H1 (cell line): ENCODE results near the gene CASZ1. TPM values are rescaled to one million over a fixed set of nuclear protein-coding genes. Genes with fewer than 3 reads are reported as not detected.

Experiments used
- CTCF ChIA-PET: fragments of 300-600 bp; sonication (Branson Sonifier 250); formaldehyde crosslinking; loops from one replicate; lab custom pipeline; 2021; ENCODE audit not compliant: partially characterized antibody; lab: Charles Lee
- POLR2A ChIA-PET: fragments of 300-600 bp; sonication (Branson Sonifier 250); formaldehyde crosslinking; loops from one replicate; lab custom pipeline; 2021; ENCODE audit warnings: inconsistent platforms; ENCODE audit not compliant: partially characterized antibody; lab: Charles Lee
- DNase-seq, 2 experiments: peaks; one replicate each; pipeline versions ENCODE4 v3.0.0 to v3.0.0-alpha.2; 2010 to 2022; ENCODE audit warnings: low spot score in 2 of 2, low read depth in 1 of 2, mixed read lengths in 1 of 2
- FAIRE-seq: peaks from 2 replicates; lab custom pipeline; 2011; peaks lifted over from hg19 to GRCh38; lab: Jason Lieb, UNC
- H2AFZ ChIP-seq: 2 replicates; pipeline ENCODE4 v1.8.1; 2012; ENCODE audit warnings: low read length, inconsistent platforms
- H2AK5ac ChIP-seq: 2 replicates; pipeline ENCODE4 v1.6.1; 2013; ENCODE audit warnings: low read depth, low read length
- H2BK120ac ChIP-seq: replicated peaks from 2 replicates; pipeline ENCODE3; 2013; ENCODE audit warnings: low read depth, low read length, inconsistent platforms
- H2BK12ac ChIP-seq: 2 replicates; pipeline ENCODE4 v1.6.1; 2013; ENCODE audit warnings: low read depth, low read length
- H2BK15ac ChIP-seq: 2 replicates; pipeline ENCODE4 v1.6.1; 2013; ENCODE audit warnings: low read length
- H2BK20ac ChIP-seq: 2 replicates; pipeline ENCODE4 v1.6.1; 2013; ENCODE audit warnings: low read length
- H2BK5ac ChIP-seq: 2 replicates; pipeline ENCODE4 v1.6.1; 2013; ENCODE audit warnings: low read depth, low read length
- H3K14ac ChIP-seq: 2 replicates; pipeline ENCODE4 v1.6.1; 2013; ENCODE audit warnings: inconsistent platforms; ENCODE audit not compliant: insufficient read length
- H3K18ac ChIP-seq: 2 replicates; pipeline ENCODE4 v1.6.1; 2013; ENCODE audit warnings: low read length; ENCODE audit errors: extremely low read depth
- H3K23ac ChIP-seq: 2 replicates; pipeline ENCODE4 v1.6.1; 2013; ENCODE audit warnings: inconsistent platforms; ENCODE audit not compliant: insufficient read length
- H3K23me2 ChIP-seq: 2 replicates; pipeline ENCODE4 v1.6.1; 2013; ENCODE audit warnings: low read depth, low read length
- H3K27ac ChIP-seq: 2 replicates; pipeline ENCODE4 v1.6.1; 2011; ENCODE audit warnings: low read depth, low read length, inconsistent platforms
- H3K27me3 ChIP-seq, 4 experiments: replicated peaks in 1 of 4; 1 replicate in 1 of 4; 2 replicates in 3 of 4; pipeline versions ENCODE4 v1.6.1 to v1.8.1; 2011 to 2013; ENCODE audit warnings: low read length in 3 of 4, mild to moderate bottlenecking in 3 of 4, inconsistent platforms in 2 of 4, mixed read lengths in 2 of 4, moderate library complexity in 1 of 4; ENCODE audit not compliant: control insufficient read depth in 3 of 4, insufficient read depth in 3 of 4; ENCODE audit errors: extremely low read depth in 1 of 4
- H3K36me3 ChIP-seq, 4 experiments: 2 replicates each; pipeline versions ENCODE4 v1.6.1 to v1.8.1; 2011 to 2013; ENCODE audit warnings: mild to moderate bottlenecking in 4 of 4, low read length in 3 of 4, moderate library complexity in 2 of 4, control low read depth in 1 of 4, inconsistent platforms in 1 of 4; ENCODE audit not compliant: insufficient read depth in 4 of 4, control insufficient read depth in 2 of 4
- H3K4ac ChIP-seq: replicated peaks from 2 replicates; pipeline ENCODE3; 2013; ENCODE audit warnings: low read length, low read depth, mixed read lengths, inconsistent platforms; ENCODE audit not compliant: insufficient read length
- H3K4me1 ChIP-seq, 4 experiments: replicated peaks in 1 of 4; 1 replicate in 1 of 4; 2 replicates in 3 of 4; pipeline versions ENCODE4 v1.6.1 to v1.8.1; 2011 to 2013; ENCODE audit warnings: low read length in 3 of 4, inconsistent platforms in 2 of 4, mixed read lengths in 1 of 4; ENCODE audit not compliant: insufficient read depth in 4 of 4, control insufficient read depth in 3 of 4
- H3K4me2 ChIP-seq, 2 experiments: 2 replicates each; pipeline versions ENCODE4 v1.6.1 to v1.8.1; 2011 to 2013; ENCODE audit warnings: low read depth in 2 of 2, low read length in 2 of 2, control low read depth in 1 of 2, inconsistent platforms in 1 of 2, mild to moderate bottlenecking in 1 of 2; ENCODE audit not compliant: insufficient read depth in 1 of 2
- H3K4me3 ChIP-seq, 4 experiments: fragments of 200-600, 300-600 bp in 1 of 4; sonication (generic), shearing (Covaris generic), sonication (Bioruptor Twin) in 1 of 4; 2 replicates each; pipeline versions ENCODE4 v1.5.1 to v1.8.1; 2011 to 2016; ENCODE audit warnings: low read length in 4 of 4, low read depth in 3 of 4, control low read depth in 2 of 4, inconsistent platforms in 2 of 4, mild to moderate bottlenecking in 2 of 4, mixed read lengths in 1 of 4, moderate library complexity in 1 of 4; ENCODE audit not compliant: insufficient read depth in 2 of 4; ENCODE audit errors: extremely low read depth in 1 of 4
- H3K56ac ChIP-seq: replicated peaks from 2 replicates; pipeline ENCODE3; 2013; ENCODE audit warnings: low read depth, mild to moderate bottlenecking, mixed read lengths, low read length, inconsistent platforms; ENCODE audit not compliant: insufficient read length
- H3K79me1 ChIP-seq: 2 replicates; pipeline ENCODE4 v1.6.1; 2013; ENCODE audit warnings: low read depth, low read length, control low read depth
- H3K79me2 ChIP-seq, 2 experiments: 2 replicates each; pipeline versions ENCODE4 v1.6.1 to v1.8.1; 2012 to 2013; ENCODE audit warnings: low read length in 2 of 2, mild to moderate bottlenecking in 2 of 2, inconsistent platforms in 1 of 2; ENCODE audit not compliant: insufficient read depth in 2 of 2, control insufficient read depth in 1 of 2
- H3K9ac ChIP-seq, 4 experiments: replicated peaks in 1 of 4; 1 replicate in 1 of 4; 2 replicates in 3 of 4; pipeline versions ENCODE4 v1.6.1 to v1.8.1; 2011 to 2013; ENCODE audit warnings: low read depth in 3 of 4, low read length in 3 of 4, control low read depth in 2 of 4, mild to moderate bottlenecking in 2 of 4, moderate library complexity in 2 of 4, inconsistent platforms in 1 of 4; ENCODE audit errors: extremely low read depth in 1 of 4
- H3K9me3 ChIP-seq, 2 experiments: 2 replicates each; pipeline versions ENCODE4 v1.6.1 to v1.8.1; 2012 to 2013; ENCODE audit warnings: mild to moderate bottlenecking in 2 of 2, moderate library complexity in 2 of 2, control low read depth in 1 of 2, inconsistent platforms in 1 of 2, low read depth in 1 of 2, low read length in 1 of 2, mixed read lengths in 1 of 2; ENCODE audit not compliant: insufficient read depth in 2 of 2
- H4K20me1 ChIP-seq, 2 experiments: replicated peaks in 1 of 2; 2 replicates each; pipeline versions ENCODE3 to v1.8.1; 2011 to 2013; ENCODE audit warnings: inconsistent platforms in 2 of 2, low read length in 2 of 2, mild to moderate bottlenecking in 1 of 2; ENCODE audit not compliant: insufficient read depth in 2 of 2, control insufficient read depth in 1 of 2
- H4K5ac ChIP-seq: 2 replicates; pipeline ENCODE4 v1.6.1; 2013; ENCODE audit warnings: low read length, low read depth, mixed read lengths, inconsistent platforms; ENCODE audit not compliant: insufficient read length
- H4K8ac ChIP-seq: 2 replicates; pipeline ENCODE4 v1.8.0; 2013; ENCODE audit warnings: mild to moderate bottlenecking, moderate library complexity, low read length, inconsistent platforms; ENCODE audit not compliant: insufficient read depth; ENCODE audit errors: extremely low read depth
- H4K91ac ChIP-seq: replicated peaks from 2 replicates; pipeline ENCODE3; 2013; ENCODE audit warnings: low read length, mixed read lengths, inconsistent platforms; ENCODE audit not compliant: insufficient read length
- ASH2L ChIP-seq: fragments of 200-600, 300-600 bp; sonication (generic); IDR thresholded peaks from one replicate; pipeline ENCODE4 v1.7.1; 2017; ENCODE audit warnings: low read length
- BRCA1 ChIP-seq: IDR thresholded peaks from 2 replicates; pipeline ENCODE4 v1.6.1; 2012; ENCODE audit warnings: low read depth, low read length, improper control_type of control experiment
- CHD2 ChIP-seq: IDR thresholded peaks from 2 replicates; pipeline ENCODE4 v1.6.1; 2012; ENCODE audit warnings: low read length, improper control_type of control experiment
- CREB1 ChIP-seq: IDR thresholded peaks from 2 replicates; pipeline ENCODE4 v1.6.1; 2012; ENCODE audit warnings: inconsistent platforms
- EP300 ChIP-seq, 2 experiments: IDR thresholded peaks; 1 replicate in 1 of 2; 2 replicates in 1 of 2; pipeline ENCODE4 v1.6.1; 2011 to 2012; ENCODE audit warnings: low read depth in 2 of 2, low read length in 2 of 2, mild to moderate bottlenecking in 2 of 2, borderline replicate concordance in 1 of 2, inconsistent platforms in 1 of 2, moderate library complexity in 1 of 2
- JUN ChIP-seq: IDR thresholded peaks from 2 replicates; pipeline ENCODE4 v1.6.1; 2011; ENCODE audit warnings: low read depth, mild to moderate bottlenecking, improper control_type of control experiment, low read length
- PHF8 ChIP-seq: fragments of 200-600 bp; sonication (generic); conservative IDR thresholded peaks from 2 replicates; pipeline ENCODE4 v1.7.1; 2012; ENCODE audit warnings: low read depth, mild to moderate bottlenecking, inconsistent platforms, low read length, moderate library complexity
- RBBP5 ChIP-seq: IDR thresholded peaks from 2 replicates; pipeline ENCODE4 v1.7.1; 2012; ENCODE audit warnings: low read depth, mild to moderate bottlenecking, inconsistent platforms, low read length, moderate library complexity, borderline replicate concordance
- RFX5 ChIP-seq: IDR thresholded peaks from 2 replicates; pipeline ENCODE4 v1.6.1; 2011; ENCODE audit warnings: low read depth, low read length, improper control_type of control experiment, borderline replicate concordance
- RNF2 ChIP-seq: fragments of 200-900, 300-1000 bp; sonication (generic); IDR thresholded peaks from 2 replicates; pipeline ENCODE4 v1.7.1; 2016; ENCODE audit warnings: borderline replicate concordance, low read depth, mild to moderate bottlenecking, antibody characterized with exemption, low read length; ENCODE audit not compliant: poor library complexity, severe bottlenecking; ENCODE audit errors: missing control alignments
- SAP30 ChIP-seq: fragments of 300-600 bp; sonication (generic); IDR thresholded peaks from 2 replicates; pipeline ENCODE4 v1.7.1; 2012; ENCODE audit warnings: low read length, moderate library complexity, mild to moderate bottlenecking, inconsistent platforms; ENCODE audit not compliant: insufficient read depth, insufficient replicate concordance
- SP2 ChIP-seq: IDR thresholded peaks from 2 replicates; pipeline ENCODE4 v1.6.1; 2012; ENCODE audit warnings: mild to moderate bottlenecking, low read length, inconsistent platforms
- SP4 ChIP-seq: IDR thresholded peaks from 2 replicates; pipeline ENCODE4 v1.6.1; 2012; ENCODE audit warnings: low read length, inconsistent platforms
- WGBS, 2 experiments: shearing (Covaris generic) in 1 of 2; methylation state at CpG; one replicate each; pipeline versions ENCODE4 v1.1.6 to v1.1.7; 2013 to 2015; ENCODE audit warnings: low lambda C conversion rate in 2 of 2, mixed read lengths in 2 of 2, inconsistent platforms in 1 of 2, low coverage in 1 of 2, missing lambda C conversion rate in 1 of 2; ENCODE audit not compliant: insufficient replicate concordance in 2 of 2, insufficient coverage in 1 of 2, insufficient read length in 1 of 2; ENCODE audit errors: extremely low coverage in 1 of 2, missing lambda C conversion rate in 1 of 2; 5-methylcytosine and 5-hydroxymethylcytosine counted together
- polyA plus RNA-seq, 7 experiments: library from polyadenylated mRNA; depleted of rRNA in 3 of 7; stranded (reverse) in 5 of 7; unstranded in 2 of 7; fragments of >200 nt in 5 of 7; fragments of 200-250 nt in 2 of 7; gene quantifications; 1 replicate in 5 of 7; 2 replicates in 1 of 7; 4 replicates in 1 of 7; pipeline versions ENCODE4 v1.2.1 to v1.2.3, GENCODE V29; 2011 to 2013; ENCODE audit warnings: missing spikeins in 2 of 7, mixed read lengths in 2 of 7
- total RNA-seq: library from RNA; stranded (reverse); fragmentation: NEBNext Ultra II Directional; extraction: Animal tissue kit (Norgen Biotek cat#: 25700); gene quantifications from 2 replicates; pipeline ENCODE4 v1.2.1, GENCODE V29; 2021

Gene CASZ1
- total and polyA plus RNA-seq, 2 of the 8 experiments (the other 6 are each of a cell fraction or from before 2014, with no cell fraction given), result 4.4 to 7.7 TPM

GRCh38 chr1:10678852-10679251 is 117.6 kb downstream of the CASZ1 start:
- 59% methylated on average over 9 of the region's 11 CpGs; no CpG with 5 or more reads in 1 of the 2 experiments for WGBS, 2 experiments
- Histone ChIP-seq H2BK15ac (0 out of 2 replicates have a peak overlapping the region, but pooled peaks have one; percentile 29), H4K8ac (peak overlapping the region; percentile 1; the same call in 1 of the 2 replicates), H3K56ac (no peak overlapping the region), H2BK120ac (peak overlapping the region; percentile 68), H4K91ac (peak overlapping the region; percentile 84), H3K4me1 (peaks cover 11 to 51% (median 39%) of the 10 kb centered on the region in 4 experiments), H3K27ac (no peak overlapping the region), H4K5ac (peak overlapping the region; percentile 6), H3K36me3 (0 out of 8 replicates have a peak, but pooled peaks cover 0 to 2% (median 0%) of the 10 kb centered on the region in 4 experiments), H3K23me2 (no peaks in the 10 kb centered on the region), H3K4me2 (no peak overlapping the region), H4K20me1 (peaks cover 0 to 2% of the 10 kb centered on the region in 2 experiments), H2BK5ac (0 out of 2 replicates have a peak overlapping the region, but pooled peaks have one; percentile 60), H3K23ac (no peak overlapping the region), H2AFZ (no peak overlapping the region), H2BK20ac (no peak overlapping the region), H3K18ac (peak overlapping the region; percentile 32; the same call in 1 of the 2 replicates), H3K9ac (no peak overlapping the region), H3K79me2 (no peaks in the 10 kb centered on the region), H3K4me3 (0 out of 8 replicates have a peak overlapping the region, but pooled peaks of 1 of the 4 experiments have one; percentile 1), H3K79me1 (no peaks in the 10 kb centered on the region), H3K4ac (no peak overlapping the region), H3K9me3 (no peaks in the 10 kb centered on the region), H2BK12ac (0 out of 2 replicates have a peak overlapping the region, but pooled peaks have one; percentile 19), H2AK5ac (no peak overlapping the region; the same call in 1 of the 2 replicates), H3K14ac (no peak overlapping the region), H3K27me3 (no peaks in the 10 kb centered on the region)
- POLR2A ChIA-PET, result interaction anchor here (1.1 to 1.3 kb wide), 3 partner anchors 12 to 199 kb away, joined by 3 to 5 read pairs (median 3); no protein-coding TSS in a partner anchor
- no peak for FAIRE-seq
- no peak for TF ChIP-seq RNF2
- no peak for TF ChIP-seq SP2
- no peak for TF ChIP-seq PHF8
- no peak for TF ChIP-seq BRCA1
- no peak for TF ChIP-seq EP300 (IDR thresholded peaks at IDR 0.05; ENCODE audit: borderline replicate concordance in 1 of 2, low read depth in 2 of 2, low read length in 2 of 2)
- TF ChIP-seq JUN, result no peak
- TF ChIP-seq SP4, result no peak
- no peak for TF ChIP-seq CHD2
- TF ChIP-seq ASH2L, result no peak
- TF ChIP-seq RFX5, result no peak
- TF ChIP-seq RBBP5, result no peak
- no peak for TF ChIP-seq SAP30
- TF ChIP-seq CREB1, result no peak
- CTCF ChIA-PET, result interaction anchor here (0.8 to 3.0 kb wide), 10 partner anchors 11 to 231 kb away, joined by 3 to 9 read pairs (median 4); no protein-coding TSS in a partner anchor
- DNase-seq, result no peak
